Measurements from ENCODE around the gene GRAMD1A.

DNA sequence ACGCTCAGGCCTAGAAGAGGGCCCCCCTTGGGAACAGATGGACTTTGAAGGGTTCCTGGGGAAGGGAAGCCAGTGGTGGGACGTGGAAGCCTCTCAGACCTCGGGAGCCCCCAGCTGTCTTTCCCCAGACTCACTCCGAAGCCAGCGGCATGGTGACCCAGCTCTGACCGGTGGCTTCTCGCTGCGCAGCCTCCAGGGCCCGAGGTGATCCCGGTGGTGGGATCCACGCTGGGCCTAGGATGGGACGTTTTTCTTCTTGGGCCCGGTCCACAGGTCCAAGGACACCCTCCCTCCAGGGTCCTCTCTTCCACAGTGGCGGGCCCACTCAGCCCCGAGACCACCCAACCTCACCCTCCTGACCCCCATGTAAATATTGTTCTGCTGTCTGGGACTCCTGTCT is 66.0 kb downstream of the GRAMD1A start:
- TF ChIP-seq YY1 (tag by site-specific recombination; IDR thresholded peaks at IDR 0.05) (no peak), ZNF292 (tag by site-specific recombination; IDR thresholded peaks at IDR 0.05; ENCODE audit: borderline replicate concordance, low read depth) (no peak), TCF7L2 (IDR thresholded peaks at IDR 0.05; ENCODE audit: borderline replicate concordance, low read depth, low read length) (no peak), ZNF138 (tag by site-specific recombination; IDR thresholded peaks at IDR 0.05; ENCODE audit: borderline replicate concordance) (no peak), ZFHX2 (tag by site-specific recombination; conservative IDR thresholded peaks at IDR 0.05) (no peak), ZNF174 (tag by site-specific recombination; IDR thresholded peaks at IDR 0.05) (no peak), CTCF (tag by site-specific recombination; IDR thresholded peaks at IDR 0.05) (no peak), ZNF621 (tag by site-specific recombination; IDR thresholded peaks at IDR 0.05) (no peak), ZBTB8A (tag by site-specific recombination; IDR thresholded peaks at IDR 0.05) (no peak), ZNF777 (tag by site-specific recombination; IDR thresholded peaks at IDR 0.05; ENCODE audit: borderline replicate concordance) (no peak), SP2 (tag by site-specific recombination; IDR thresholded peaks at IDR 0.05) (no peak), ZBTB48 (tag by site-specific recombination; IDR thresholded peaks at IDR 0.05) (no peak), ZNF114 (tag by site-specific recombination; IDR thresholded peaks at IDR 0.05) (no peak)
- TF ChIP-seq, protein P1, sequence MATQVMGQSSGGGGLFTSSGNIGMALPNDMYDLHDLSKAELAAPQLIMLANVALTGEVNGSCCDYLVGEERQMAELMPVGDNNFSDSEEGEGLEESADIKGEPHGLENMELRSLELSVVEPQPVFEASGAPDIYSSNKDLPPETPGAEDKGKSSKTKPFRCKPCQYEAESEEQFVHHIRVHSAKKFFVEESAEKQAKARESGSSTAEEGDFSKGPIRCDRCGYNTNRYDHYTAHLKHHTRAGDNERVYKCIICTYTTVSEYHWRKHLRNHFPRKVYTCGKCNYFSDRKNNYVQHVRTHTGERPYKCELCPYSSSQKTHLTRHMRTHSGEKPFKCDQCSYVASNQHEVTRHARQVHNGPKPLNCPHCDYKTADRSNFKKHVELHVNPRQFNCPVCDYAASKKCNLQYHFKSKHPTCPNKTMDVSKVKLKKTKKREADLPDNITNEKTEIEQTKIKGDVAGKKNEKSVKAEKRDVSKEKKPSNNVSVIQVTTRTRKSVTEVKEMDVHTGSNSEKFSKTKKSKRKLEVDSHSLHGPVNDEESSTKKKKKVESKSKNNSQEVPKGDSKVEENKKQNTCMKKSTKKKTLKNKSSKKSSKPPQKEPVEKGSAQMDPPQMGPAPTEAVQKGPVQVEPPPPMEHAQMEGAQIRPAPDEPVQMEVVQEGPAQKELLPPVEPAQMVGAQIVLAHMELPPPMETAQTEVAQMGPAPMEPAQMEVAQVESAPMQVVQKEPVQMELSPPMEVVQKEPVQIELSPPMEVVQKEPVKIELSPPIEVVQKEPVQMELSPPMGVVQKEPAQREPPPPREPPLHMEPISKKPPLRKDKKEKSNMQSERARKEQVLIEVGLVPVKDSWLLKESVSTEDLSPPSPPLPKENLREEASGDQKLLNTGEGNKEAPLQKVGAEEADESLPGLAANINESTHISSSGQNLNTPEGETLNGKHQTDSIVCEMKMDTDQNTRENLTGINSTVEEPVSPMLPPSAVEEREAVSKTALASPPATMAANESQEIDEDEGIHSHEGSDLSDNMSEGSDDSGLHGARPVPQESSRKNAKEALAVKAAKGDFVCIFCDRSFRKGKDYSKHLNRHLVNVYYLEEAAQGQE (tag by site-specific recombination; IDR thresholded peaks at IDR 0.05) = no peak
